Measurements from ENCODE around the gene PLP2. TPM values are rescaled to one million over a fixed set of nuclear protein-coding genes. Genes with fewer than 3 reads are reported as not detected.
A peak's percentile ranks its signal among the peaks of the same experiment; 100 is the strongest.
"Not testable (repeated sequence)": the region's sequence is repeated elsewhere in the genome, so short reads cannot be mapped to it uniquely, and the experiment has no call there.

The PLP2 gene
- total and polyA plus RNA-seq, 8 donors, result 36.0 to 126 (median 119) TPM

GRCh38 chrX:49172280-49172780 is 632 bp downstream of the PLP2 start:
- peak; percentile 71 to 85 (median 84) for ATAC-seq
- intact Hi-C loops (cut with DNase I), result no loop called here
- Histone ChIP-seq H3K36me3 (no peaks in the 10 kb centered on the region), H3K4me3 (peak overlapping the region; percentile 18 to 52 (median 42)), H3K27me3 (no peaks in the 10 kb centered on the region), H3K4me1 (peaks cover 0 to 2% (median 0%) of the 10 kb centered on the region in 3 donors), H3K9me3 (no peaks in the 10 kb centered on the region), H3K27ac (peak overlapping the region; percentile 68 to 79 (median 74))
- FAIRE-seq, result no peak
- no peak for TF ChIP-seq CTCF (IDR thresholded peaks at IDR 0.05)
- WGBS, 2 donors, result 0 to 32% methylated on average over 37 of the region's 37 CpGs
- DNase-seq, result peak; percentile 77 to 88 (median 80)

GRCh38 chrX:49173544-49173943 is 1.8 kb downstream of the PLP2 start:
- H3K4me1 ChIP-seq; H3K9me3 ChIP-seq; intact Hi-C loops (cut with DNase I); H3K27me3 ChIP-seq; FAIRE-seq; H3K4me3 ChIP-seq; H3K36me3 ChIP-seq; ATAC-seq: not testable (repeated sequence)
- 76 to 90% methylated on average over 8 of the region's 8 CpGs for WGBS, 2 donors
- peak overlapping the region in 2 of 4 donors; percentile 71 to 79 for H3K27ac ChIP-seq
- peak in 1 of 6 donors; percentile 12 for DNase-seq

GRCh38 chrX:49174723-49175122 is 3.0 kb downstream of the PLP2 start:
- no peak for TF ChIP-seq CTCF (IDR thresholded peaks at IDR 0.05)
- H3K9me3 ChIP-seq, result no peaks in the 10 kb centered on the region
- H3K4me1 ChIP-seq, result peaks cover 0 to 2% (median 0%) of the 10 kb centered on the region in 3 donors
- no peaks in the 10 kb centered on the region for H3K27me3 ChIP-seq
- DNase-seq (no peak), ATAC-seq (no peak), FAIRE-seq (no peak)
- intact Hi-C loops (cut with DNase I), result no loop called here
- H3K27ac ChIP-seq, result no peak overlapping the region
- no peaks in the 10 kb centered on the region for H3K36me3 ChIP-seq
- no peak overlapping the region for H3K4me3 ChIP-seq
- WGBS, 2 donors, result 65 to 67% methylated on average over 3 of the region's 3 CpGs

GRCh38 chrX:49175435-49176274 is 4.0 kb downstream of the PLP2 start:
- H3K36me3 ChIP-seq, result no peaks in the 10 kb centered on the region
- peaks cover 0 to 2% (median 0%) of the 10 kb centered on the region in 3 donors for H3K4me1 ChIP-seq
- H3K4me3 ChIP-seq, result no peak overlapping the region
- ATAC-seq, result no peak
- H3K9me3 ChIP-seq, result no peaks in the 10 kb centered on the region
- FAIRE-seq, result no peak
- intact Hi-C loops (cut with DNase I), result no loop called here
- H3K27me3 ChIP-seq, result no peaks in the 10 kb centered on the region
- WGBS, 2 donors, result 82 to 90% methylated on average over 43 of the region's 43 CpGs
- H3K27ac ChIP-seq, result no peak overlapping the region
- no peak for TF ChIP-seq CTCF (IDR thresholded peaks at IDR 0.05)
- peak in 1 of 6 donors; percentile 19 for DNase-seq

- ATAC-seq (no peak), FAIRE-seq (no peak)
Measured at GRCh38 chrX:49176421-49177326, 5.0 kb downstream of the PLP2 start.

More at GRCh38 chrX:49176421-49177326, 5.0 kb downstream of the PLP2 start:
- Histone ChIP-seq H3K27ac (no peak overlapping the region), H3K9me3 (no peaks in the 10 kb centered on the region), H3K36me3 (no peaks in the 10 kb centered on the region), H3K4me1 (peaks cover 0 to 2% (median 0%) of the 10 kb centered on the region in 3 donors), H3K27me3 (no peaks in the 10 kb centered on the region), H3K4me3 (no peak overlapping the region)
- peak in 1 of 6 donors; percentile 18 for DNase-seq
- TF ChIP-seq CTCF (IDR thresholded peaks at IDR 0.05), result no peak
- 64 to 68% methylated on average over 27 of the region's 27 CpGs for WGBS, 2 donors
- intact Hi-C loops (cut with DNase I), result no loop called here
